NCI-H1092 treated with DMSO at 0.1 percent for 48 hours (cell line): Measurements from ENCODE around the gene TRIM48.
"Not testable (repeated sequence)": the region's sequence is repeated elsewhere in the genome, so short reads cannot be mapped to it uniquely, and the experiment has no call there.

Experiments
- DNase-seq: peaks from one replicate; lab custom pipeline; 2025; lab: John Stamatoyannopoulos, UW

Gene TRIM48, protein sequence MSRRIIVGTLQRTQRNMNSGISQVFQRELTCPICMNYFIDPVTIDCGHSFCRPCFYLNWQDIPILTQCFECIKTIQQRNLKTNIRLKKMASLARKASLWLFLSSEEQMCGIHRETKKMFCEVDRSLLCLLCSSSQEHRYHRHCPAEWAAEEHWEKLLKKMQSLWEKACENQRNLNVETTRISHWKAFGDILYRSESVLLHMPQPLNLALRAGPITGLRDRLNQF

DNA sequence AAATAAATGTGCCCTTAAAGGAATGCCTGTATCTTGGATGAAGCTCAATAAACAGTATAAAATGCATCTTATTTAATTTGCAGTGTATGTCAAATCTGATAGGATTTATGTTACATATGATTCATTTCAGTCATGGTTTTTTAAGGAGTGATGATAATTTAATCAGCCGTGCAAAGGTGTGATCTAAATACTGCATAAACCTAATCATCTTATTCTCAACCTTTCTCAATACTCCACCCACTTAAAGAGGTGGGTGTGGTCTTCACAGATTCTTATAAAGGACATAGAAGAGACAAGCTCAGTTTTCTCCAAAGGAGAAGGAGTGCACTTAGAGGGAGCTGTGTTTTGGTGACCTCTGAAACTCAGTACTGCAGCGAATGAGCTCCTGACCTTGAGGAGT, at the start of gene TRIM48:
Gene TRIM48 (plus strand): TSS at position 301 of the 400 bp plus-strand sequence. CDS start 113 bp downstream, outside the sequence.
- not testable (repeated sequence) for DNase-seq

DNA sequence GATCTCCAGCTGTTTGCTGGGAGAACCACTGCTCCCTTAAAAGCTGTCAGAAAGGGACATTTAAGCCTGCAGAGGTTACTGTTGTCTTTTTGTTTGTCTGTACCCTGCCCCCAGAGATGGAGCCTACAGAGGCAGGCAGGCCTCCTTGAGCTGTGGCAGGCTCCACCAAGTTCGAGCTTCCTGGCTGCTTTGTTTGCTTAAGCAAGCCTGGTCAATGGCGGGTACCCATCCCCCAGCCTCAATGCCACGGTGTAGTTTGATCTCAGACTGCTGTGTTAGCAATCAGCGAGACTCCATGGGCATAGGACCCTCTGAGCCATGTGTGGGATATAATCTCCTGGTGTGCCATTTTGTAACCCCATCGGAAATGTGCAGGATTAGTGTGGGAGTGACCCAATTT, 23.6 kb upstream of the TRIM48 start:
- not testable (repeated sequence) for DNase-seq

DNA sequence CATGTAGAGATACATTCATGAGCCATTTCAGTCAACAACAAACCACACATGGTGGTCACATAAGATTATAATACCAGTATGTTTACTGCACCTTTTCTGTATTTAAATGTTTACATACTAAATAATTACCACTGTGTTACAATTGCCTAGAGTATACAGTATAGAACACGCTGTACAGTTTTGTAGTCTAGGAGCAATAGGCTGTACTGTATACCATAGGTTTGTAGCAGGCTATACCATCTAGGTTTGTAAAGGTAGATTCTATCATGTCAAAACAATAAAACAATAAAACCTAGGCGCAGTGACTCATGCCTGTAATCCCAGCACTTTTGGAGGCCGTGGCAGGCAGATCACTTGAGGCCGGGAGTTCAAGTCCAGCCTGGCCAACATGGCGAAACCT, 1.1 kb downstream of the TRIM48 start:
- DNase-seq, result no peak
